HepG2 (cell line): ENCODE data around the gene KRTAP1-1. TPM values are rescaled to one million over a fixed set of nuclear protein-coding genes. Genes with fewer than 3 reads are reported as not detected.

ENCODE experiments used
- ATAC-seq: fragments of 200-7000 bp; cut with Tn5 transposase; 3 replicates; pipeline ENCODE4 v1.9.1; 2020; ENCODE audit warnings: mild to moderate bottlenecking, moderate library complexity
- BruUV-seq: library from RNA; stranded (reverse); fragments of 400-500 nt; replicated peaks from 2 replicates; lab custom pipeline; 2021; lab: Mats Ljungman, UMichigan
- CTCF ChIA-PET: fragments of 300-600 bp; formaldehyde crosslinking; extraction: SDS; loops from one replicate; lab custom pipeline; 2021; ENCODE audit warnings: low total read pairs, inconsistent platforms, low intra/inter-chr PET ratio; lab: Yijun Ruan, JAX
- POLR2A ChIA-PET: fragments of 350-600 bp; sonication (Branson Sonifier 250); formaldehyde crosslinking; loops from one replicate; lab custom pipeline; 2020; ENCODE audit warnings: antibody characterized with exemption, inconsistent platforms; lab: Yijun Ruan, JAX
- DNase-seq: peaks from one replicate; pipeline ENCODE4 v3.0.0-alpha.2; 2015; ENCODE audit warnings: low spot score
- FAIRE-seq: peaks from 3 replicates; lab custom pipeline; 2011; peaks lifted over from hg19 to GRCh38; lab: Jason Lieb, UNC
- H2AFZ ChIP-seq: one replicate; pipeline ENCODE4 v1.6.1; 2011; ENCODE audit warnings: low read length, inconsistent platforms
- H3K27ac ChIP-seq: fragments of 300-600 bp; 3 replicates; pipeline ENCODE4 v1.8.0; 2011; ENCODE audit warnings: mixed run types, mild to moderate bottlenecking, mixed read lengths, low read length, inconsistent platforms; ENCODE audit not compliant: insufficient read depth; ENCODE audit errors: extremely low read length
- H3K27me3 ChIP-seq, 2 experiments: fragments of 200-600 bp in 1 of 2; 2 replicates in 1 of 2; 3 replicates in 1 of 2; pipeline versions ENCODE4 v1.6.0 to v1.8.0; 2011; ENCODE audit warnings: low read length in 2 of 2, mild to moderate bottlenecking in 2 of 2, moderate library complexity in 2 of 2, inconsistent platforms in 1 of 2; ENCODE audit not compliant: insufficient read depth in 2 of 2, control insufficient read depth in 1 of 2
- H3K36me3 ChIP-seq, 2 experiments: fragments of 200-600 bp in 1 of 2; replicated peaks in 1 of 2; 2 replicates in 1 of 2; 3 replicates in 1 of 2; pipeline versions ENCODE4 v1.5.1 to v1.8.0; 2011; ENCODE audit warnings: low read length in 2 of 2, inconsistent platforms in 1 of 2; ENCODE audit not compliant: insufficient read depth in 2 of 2, control insufficient read depth in 1 of 2
- H3K4me1 ChIP-seq: 2 replicates; pipeline ENCODE4 v1.5.1; 2012; ENCODE audit warnings: low read length, inconsistent platforms; ENCODE audit not compliant: insufficient read depth
- H3K4me2 ChIP-seq: 2 replicates; pipeline ENCODE4 v1.6.0; 2011; ENCODE audit warnings: low read depth, low read length, inconsistent platforms
- H3K4me3 ChIP-seq, 3 experiments: fragments of 200-600 bp in 1 of 3; sonication (generic), shearing (Covaris generic) in 1 of 3; replicated peaks in 1 of 3; 2 replicates each; pipeline ENCODE4 v1.5.1; 2011 to 2016; ENCODE audit warnings: low read length in 3 of 3, inconsistent platforms in 2 of 3, low read depth in 2 of 3, mild to moderate bottlenecking in 2 of 3, control low read depth in 1 of 3, mixed read lengths in 1 of 3; ENCODE audit not compliant: insufficient read depth in 1 of 3
- H3K79me2 ChIP-seq: one replicate; pipeline ENCODE4 v1.6.1; 2011; ENCODE audit warnings: low read length, inconsistent platforms; ENCODE audit not compliant: insufficient read depth
- H3K9ac ChIP-seq: 2 replicates; pipeline ENCODE4 v1.6.0; 2011; ENCODE audit warnings: mild to moderate bottlenecking, low read depth, low read length, inconsistent platforms; ENCODE audit not compliant: insufficient read depth
- H3K9me3 ChIP-seq: 2 replicates; pipeline ENCODE4 v1.5.1; 2012; ENCODE audit warnings: mild to moderate bottlenecking, low read length
- H4K20me1 ChIP-seq: 2 replicates; pipeline ENCODE4 v1.6.0; 2011; ENCODE audit warnings: inconsistent platforms, mild to moderate bottlenecking, low read length, moderate library complexity; ENCODE audit not compliant: insufficient read depth
- HMG20A ChIP-seq: IDR thresholded peaks from 2 replicates; pipeline ENCODE4 v1.6.1; 2016; ENCODE audit warnings: borderline replicate concordance
- KLF6 ChIP-seq: IDR thresholded peaks from 2 replicates; pipeline ENCODE4 v1.8.0; 2016; ENCODE audit warnings: missing biosample characterization, missing genetic modification reagents
- LCORL ChIP-seq, 2 experiments: fragments of 450-650 bp in 1 of 2; sonication (generic) in 1 of 2; formaldehyde crosslinking in 1 of 2; IDR thresholded peaks; 2 replicates each; pipeline versions ENCODE4 v1.5.0 to v1.6.1; 2017 to 2020; ENCODE audit warnings: antibody characterized with exemption in 1 of 2, missing genetic modification reagents in 1 of 2
- NCOR1 ChIP-seq: fragments of 200-600 bp; sonication (generic); IDR thresholded peaks from 2 replicates; pipeline ENCODE4 v1.7.0; 2017; ENCODE audit warnings: antibody characterized with exemption, low read length, borderline replicate concordance
- NONO ChIP-seq, 2 experiments: fragments of 450-650 bp in 1 of 2; sonication (generic) in 1 of 2; formaldehyde crosslinking in 1 of 2; IDR thresholded peaks in 1 of 2; conservative IDR thresholded peaks in 1 of 2; 2 replicates each; pipeline versions ENCODE4 v1.6.1 to v1.8.0; 2017 to 2022; ENCODE audit warnings: mild to moderate bottlenecking in 1 of 2, missing genetic modification reagents in 1 of 2, moderate library complexity in 1 of 2
- RAD21 ChIP-seq: fragments of 450-650 bp; formaldehyde crosslinking; IDR thresholded peaks from 2 replicates; pipeline ENCODE4 v1.5.0; 2020; ENCODE audit warnings: mild to moderate bottlenecking
- TCF12 ChIP-seq, 2 experiments: fragments of 450-650 bp in 1 of 2; sonication (generic) in 1 of 2; formaldehyde crosslinking in 1 of 2; IDR thresholded peaks; 2 replicates each; pipeline versions ENCODE4 v1.6.1 to v1.8.0; 2017 to 2022; ENCODE audit warnings: antibody characterized with exemption in 1 of 2, mild to moderate bottlenecking in 1 of 2, missing genetic modification reagents in 1 of 2, moderate library complexity in 1 of 2
- ZBTB3 ChIP-seq: sonication (generic); formaldehyde crosslinking; IDR thresholded peaks from 2 replicates; pipeline ENCODE4 v1.4.0; 2020; ENCODE audit warnings: low read depth, mild to moderate bottlenecking, moderate library complexity, missing genetic modification reagents, borderline replicate concordance
- ZC3H13 ChIP-seq: sonication (generic); formaldehyde crosslinking; IDR thresholded peaks from 2 replicates; pipeline ENCODE4 v1.8.1; 2023; ENCODE audit warnings: mild to moderate bottlenecking, missing genetic modification reagents, moderate library complexity
- ZFX ChIP-seq: sonication (generic); formaldehyde crosslinking; IDR thresholded peaks from 2 replicates; pipeline ENCODE4 v1.4.0; 2020; ENCODE audit warnings: mild to moderate bottlenecking, low read depth, missing genetic modification reagents, moderate library complexity
- ZNF234 ChIP-seq: sonication (generic); formaldehyde crosslinking; conservative IDR thresholded peaks from 2 replicates; pipeline ENCODE4 v1.5.1; 2020; ENCODE audit warnings: mild to moderate bottlenecking, missing genetic modification reagents
- ZNF776 ChIP-seq: sonication (generic); formaldehyde crosslinking; IDR thresholded peaks from 2 replicates; pipeline ENCODE4 v1.4.0; 2020; ENCODE audit warnings: mild to moderate bottlenecking, missing genetic modification reagents
- WGBS: methylation state at CpG from one replicate; pipeline ENCODE4 v1.1.6; 2017; ENCODE audit warnings: low lambda C conversion rate; 5-methylcytosine and 5-hydroxymethylcytosine counted together
- in situ Hi-C: cut with HindIII; loops from 2 replicates; pipeline ENCODE4 v1.10.0; 2017; ENCODE audit warnings: low pct_unique_long_range_greater_than_20kb; ENCODE audit not compliant: extremely low pct_ligation_motif_present
- intact Hi-C: fragments of 100-400 bp; cut with micrococcal nuclease; formaldehyde crosslinking; loops from one replicate; pipeline ENCODE4 v1.10.0; 2022; ENCODE audit not compliant: unreplicated experiment
- polyA plus RNA-seq, 8 experiments: library from polyadenylated mRNA; depleted of rRNA in 3 of 8; stranded (reverse) in 7 of 8; unstranded in 1 of 8; fragments of >200 nt; fragmentation: Illumina TruSeq in 4 of 8; extraction: Trizol in 4 of 8; gene quantifications; 2 replicates each; pipeline versions ENCODE4 v1.2.1 to v1.2.3, GENCODE V29; 2011 to 2016; ENCODE audit warnings: low read depth in 4 of 8, missing spikeins in 1 of 8, mixed read lengths in 1 of 8; ENCODE audit not compliant: insufficient read depth in 1 of 8
- total RNA-seq, 5 experiments: library from RNA; depleted of rRNA; stranded (reverse); fragments of >200 nt; fragmentation: Illumina TruSeq; extraction: Trizol; gene quantifications; 2 replicates each; pipeline ENCODE4 v1.2.3, GENCODE V29; 2016; ENCODE audit warnings: low read depth in 1 of 5
- TF ChIP-seq, protein P1 (sequence below): sonication (generic); formaldehyde crosslinking; IDR thresholded peaks from 2 replicates; pipeline ENCODE4 v1.9.0; 2021; ENCODE audit warnings: missing genetic modification reagents, borderline replicate concordance
- TF ChIP-seq, protein P2 (sequence below), 2 experiments: sonication (generic) in 1 of 2; formaldehyde crosslinking in 1 of 2; IDR thresholded peaks; 2 replicates each; pipeline versions ENCODE4 v1.4.0 to v1.6.1; 2016 to 2020; ENCODE audit warnings: borderline replicate concordance in 1 of 2, low read depth in 1 of 2, mild to moderate bottlenecking in 1 of 2, missing genetic modification reagents in 1 of 2
- TF ChIP-seq, protein P3 (sequence below): sonication (generic); formaldehyde crosslinking; IDR thresholded peaks from 2 replicates; pipeline ENCODE4 v1.4.0; 2020; ENCODE audit warnings: mild to moderate bottlenecking, low read depth, missing genetic modification reagents

The KRTAP1-1 gene
- total and polyA plus RNA-seq, 2 of the 13 experiments (the other 11 are each of a cell fraction or from before 2014, with no cell fraction given) = not detected

DNA sequence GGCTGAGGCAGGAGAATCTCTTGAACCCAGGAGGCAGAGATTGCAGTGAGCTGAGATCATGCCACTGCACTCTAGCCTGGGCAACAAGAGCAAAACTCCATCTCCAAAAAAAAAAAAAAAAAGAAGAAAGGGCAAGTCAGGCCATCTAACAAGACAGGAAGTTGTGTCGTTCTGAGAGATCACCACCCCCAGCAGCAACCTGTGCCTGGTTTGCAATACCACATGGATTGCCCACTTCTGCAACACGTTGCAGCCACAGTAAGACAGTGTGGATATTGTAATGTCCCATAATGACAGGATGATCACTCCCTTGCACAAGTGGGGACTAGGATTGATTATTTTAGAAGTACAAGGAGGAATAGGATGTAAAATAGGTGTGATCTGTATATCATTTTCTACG lies 27.8 kb upstream of the KRTAP1-1 start:
- ChIA-PET CTCF (no interaction called here), POLR2A (no interaction called here)
- Histone ChIP-seq H4K20me1 (no peaks in the 10 kb centered on the region), H3K9me3 (no peaks in the 10 kb centered on the region), H3K79me2 (no peaks in the 10 kb centered on the region), H3K4me2 (no peak overlapping the region), H3K4me1 (no peaks in the 10 kb centered on the region; the same call in 1 of the 2 replicates), H3K27me3 (no peaks in the 10 kb centered on the region; a peak in 1 of 5 replicates), H3K9ac (no peak overlapping the region), H2AFZ (no peak overlapping the region), H3K4me3 (no peak overlapping the region), H3K27ac (no peak overlapping the region), H3K36me3 (no peaks in the 10 kb centered on the region)
- no TSS peak for BruUV-seq
- ATAC-seq (no peak), FAIRE-seq (no peak), DNase-seq (no peak)
- 52% methylated on average over 3 of the region's 3 CpGs for WGBS
- intact Hi-C loops = no loop called here
- in situ Hi-C loops = no loop called here
- TF ChIP-seq LCORL (IDR thresholded peaks at IDR 0.05) = no peak
- TF ChIP-seq LCORL (CRISPR knock-in tag; IDR thresholded peaks at IDR 0.05) = no peak
- no peak for TF ChIP-seq TCF12 (IDR thresholded peaks at IDR 0.05)
- TF ChIP-seq TCF12 (CRISPR knock-in tag; IDR thresholded peaks at IDR 0.05) = no peak
- TF ChIP-seq NCOR1 = no peak
- no peak for TF ChIP-seq ZBTB3 (CRISPR knock-in tag)
- no peak for TF ChIP-seq RAD21 (CRISPR knock-in tag)
- no peak for TF ChIP-seq ZNF234 (CRISPR knock-in tag)
- TF ChIP-seq NONO (IDR thresholded peaks at IDR 0.05) = no peak
- TF ChIP-seq NONO (CRISPR knock-in tag; conservative IDR thresholded peaks at IDR 0.05) = no peak
- TF ChIP-seq ZNF776 (CRISPR knock-in tag) = no peak
- no peak for TF ChIP-seq KLF6 (CRISPR knock-in tag)
- TF ChIP-seq, protein P1, sequence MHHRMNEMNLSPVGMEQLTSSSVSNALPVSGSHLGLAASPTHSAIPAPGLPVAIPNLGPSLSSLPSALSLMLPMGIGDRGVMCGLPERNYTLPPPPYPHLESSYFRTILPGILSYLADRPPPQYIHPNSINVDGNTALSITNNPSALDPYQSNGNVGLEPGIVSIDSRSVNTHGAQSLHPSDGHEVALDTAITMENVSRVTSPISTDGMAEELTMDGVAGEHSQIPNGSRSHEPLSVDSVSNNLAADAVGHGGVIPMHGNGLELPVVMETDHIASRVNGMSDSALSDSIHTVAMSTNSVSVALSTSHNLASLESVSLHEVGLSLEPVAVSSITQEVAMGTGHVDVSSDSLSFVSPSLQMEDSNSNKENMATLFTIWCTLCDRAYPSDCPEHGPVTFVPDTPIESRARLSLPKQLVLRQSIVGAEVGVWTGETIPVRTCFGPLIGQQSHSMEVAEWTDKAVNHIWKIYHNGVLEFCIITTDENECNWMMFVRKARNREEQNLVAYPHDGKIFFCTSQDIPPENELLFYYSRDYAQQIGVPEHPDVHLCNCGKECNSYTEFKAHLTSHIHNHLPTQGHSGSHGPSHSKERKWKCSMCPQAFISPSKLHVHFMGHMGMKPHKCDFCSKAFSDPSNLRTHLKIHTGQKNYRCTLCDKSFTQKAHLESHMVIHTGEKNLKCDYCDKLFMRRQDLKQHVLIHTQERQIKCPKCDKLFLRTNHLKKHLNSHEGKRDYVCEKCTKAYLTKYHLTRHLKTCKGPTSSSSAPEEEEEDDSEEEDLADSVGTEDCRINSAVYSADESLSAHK = no peak
- TF ChIP-seq ZFX (CRISPR knock-in tag) = no peak
- no peak for TF ChIP-seq HMG20A (CRISPR knock-in tag)
- TF ChIP-seq, protein P2, sequence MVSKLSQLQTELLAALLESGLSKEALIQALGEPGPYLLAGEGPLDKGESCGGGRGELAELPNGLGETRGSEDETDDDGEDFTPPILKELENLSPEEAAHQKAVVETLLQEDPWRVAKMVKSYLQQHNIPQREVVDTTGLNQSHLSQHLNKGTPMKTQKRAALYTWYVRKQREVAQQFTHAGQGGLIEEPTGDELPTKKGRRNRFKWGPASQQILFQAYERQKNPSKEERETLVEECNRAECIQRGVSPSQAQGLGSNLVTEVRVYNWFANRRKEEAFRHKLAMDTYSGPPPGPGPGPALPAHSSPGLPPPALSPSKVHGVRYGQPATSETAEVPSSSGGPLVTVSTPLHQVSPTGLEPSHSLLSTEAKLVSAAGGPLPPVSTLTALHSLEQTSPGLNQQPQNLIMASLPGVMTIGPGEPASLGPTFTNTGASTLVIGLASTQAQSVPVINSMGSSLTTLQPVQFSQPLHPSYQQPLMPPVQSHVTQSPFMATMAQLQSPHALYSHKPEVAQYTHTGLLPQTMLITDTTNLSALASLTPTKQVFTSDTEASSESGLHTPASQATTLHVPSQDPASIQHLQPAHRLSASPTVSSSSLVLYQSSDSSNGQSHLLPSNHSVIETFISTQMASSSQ (IDR thresholded peaks at IDR 0.05; ENCODE audit: low read depth) = no peak
- TF ChIP-seq, protein P2 (CRISPR knock-in tag; IDR thresholded peaks at IDR 0.05; ENCODE audit: borderline replicate concordance) = no peak
- TF ChIP-seq, protein P3, sequence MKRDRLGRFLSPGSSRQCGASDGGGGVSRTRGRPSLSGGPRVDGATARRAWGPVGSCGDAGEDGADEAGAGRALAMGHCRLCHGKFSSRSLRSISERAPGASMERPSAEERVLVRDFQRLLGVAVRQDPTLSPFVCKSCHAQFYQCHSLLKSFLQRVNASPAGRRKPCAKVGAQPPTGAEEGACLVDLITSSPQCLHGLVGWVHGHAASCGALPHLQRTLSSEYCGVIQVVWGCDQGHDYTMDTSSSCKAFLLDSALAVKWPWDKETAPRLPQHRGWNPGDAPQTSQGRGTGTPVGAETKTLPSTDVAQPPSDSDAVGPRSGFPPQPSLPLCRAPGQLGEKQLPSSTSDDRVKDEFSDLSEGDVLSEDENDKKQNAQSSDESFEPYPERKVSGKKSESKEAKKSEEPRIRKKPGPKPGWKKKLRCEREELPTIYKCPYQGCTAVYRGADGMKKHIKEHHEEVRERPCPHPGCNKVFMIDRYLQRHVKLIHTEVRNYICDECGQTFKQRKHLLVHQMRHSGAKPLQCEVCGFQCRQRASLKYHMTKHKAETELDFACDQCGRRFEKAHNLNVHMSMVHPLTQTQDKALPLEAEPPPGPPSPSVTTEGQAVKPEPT (CRISPR knock-in tag) = no peak
- no peak for TF ChIP-seq ZC3H13 (CRISPR knock-in tag)
